Measurements from ENCODE around the gene PLPPR2.
A peak's percentile ranks its signal among the peaks of the same experiment; 100 is the strongest.
"Not testable (repeated sequence)": the region's sequence is repeated elsewhere in the genome, so short reads cannot be mapped to it uniquely, and the experiment has no call there.

The PLPPR2 gene

DNA sequence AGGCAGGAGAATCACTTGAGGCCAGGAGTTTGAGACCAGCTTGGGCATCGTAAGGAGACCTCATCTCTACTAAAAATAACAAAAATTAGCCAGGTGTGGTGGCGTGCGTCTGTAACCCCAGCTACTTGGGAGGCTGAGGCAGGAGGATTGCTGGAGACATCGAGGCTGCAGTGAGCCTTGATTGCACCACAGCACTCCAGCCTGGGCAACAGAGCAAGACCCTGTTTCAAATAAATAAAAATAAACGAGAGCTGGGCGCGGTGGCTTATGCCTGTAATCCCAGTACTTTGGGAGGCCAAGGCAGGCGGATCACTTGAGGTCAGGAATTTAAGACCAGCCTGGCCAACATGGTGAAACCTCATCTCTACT is 15.1 kb upstream of the PLPPR2 start:
- not testable (repeated sequence) for DNase-seq (ENCODE audit: low spot score)

DNA sequence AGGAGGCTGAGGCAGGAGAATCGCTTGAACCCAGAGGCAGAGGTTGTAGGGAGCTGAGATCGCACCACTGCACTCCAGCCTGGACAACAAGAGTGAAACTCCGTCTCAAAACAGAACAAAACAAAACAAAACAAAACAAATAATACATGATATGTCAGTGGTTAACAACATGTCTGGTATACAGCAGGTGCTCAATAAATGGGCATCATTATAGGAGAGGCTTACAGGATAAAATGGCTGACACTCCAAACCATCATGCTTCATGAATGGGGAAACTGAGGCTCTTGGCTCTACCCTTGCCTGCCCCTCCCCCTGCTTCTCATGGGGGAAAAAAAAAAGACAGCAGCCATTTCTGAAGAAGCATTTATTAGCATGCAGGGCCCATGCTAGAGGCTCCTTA is 12.8 kb upstream of the PLPPR2 start:
- DNase-seq (ENCODE audit: low spot score) = no peak

DNA sequence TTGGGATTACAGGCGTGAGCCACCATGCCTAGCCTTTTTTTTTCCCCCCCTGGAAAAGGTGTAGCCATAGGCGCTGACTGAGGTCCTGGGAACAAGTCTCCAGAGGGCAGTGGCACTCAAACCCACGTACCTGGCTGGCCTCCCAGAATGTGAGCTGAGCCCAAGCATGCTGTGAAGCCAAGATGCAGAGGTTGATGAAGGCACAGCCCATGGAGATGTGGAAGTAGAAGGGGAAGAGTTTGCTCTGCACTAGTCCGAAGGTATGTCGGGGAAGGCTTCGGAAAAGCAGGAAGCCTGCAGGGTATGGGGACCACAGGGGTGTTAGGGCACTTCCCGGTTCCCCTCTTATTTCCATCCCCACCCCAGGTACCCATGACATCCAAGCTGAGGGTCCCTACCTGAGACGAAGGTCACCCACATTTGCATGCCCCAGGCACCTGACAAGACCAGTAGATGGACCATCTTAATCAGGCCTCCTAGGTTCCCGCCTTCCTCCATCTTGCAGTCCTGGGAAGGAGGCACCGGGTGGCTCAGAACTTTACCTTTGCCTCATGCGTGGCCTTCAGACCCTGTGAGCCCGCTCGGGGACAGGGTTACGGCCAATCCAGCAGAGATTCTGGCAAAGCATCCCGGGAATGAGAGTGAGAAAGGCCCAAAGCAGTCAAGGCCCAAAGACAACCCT is 10.0 kb upstream of the PLPPR2 start:
- DNase-seq (ENCODE audit: low spot score) = no peak

DNA sequence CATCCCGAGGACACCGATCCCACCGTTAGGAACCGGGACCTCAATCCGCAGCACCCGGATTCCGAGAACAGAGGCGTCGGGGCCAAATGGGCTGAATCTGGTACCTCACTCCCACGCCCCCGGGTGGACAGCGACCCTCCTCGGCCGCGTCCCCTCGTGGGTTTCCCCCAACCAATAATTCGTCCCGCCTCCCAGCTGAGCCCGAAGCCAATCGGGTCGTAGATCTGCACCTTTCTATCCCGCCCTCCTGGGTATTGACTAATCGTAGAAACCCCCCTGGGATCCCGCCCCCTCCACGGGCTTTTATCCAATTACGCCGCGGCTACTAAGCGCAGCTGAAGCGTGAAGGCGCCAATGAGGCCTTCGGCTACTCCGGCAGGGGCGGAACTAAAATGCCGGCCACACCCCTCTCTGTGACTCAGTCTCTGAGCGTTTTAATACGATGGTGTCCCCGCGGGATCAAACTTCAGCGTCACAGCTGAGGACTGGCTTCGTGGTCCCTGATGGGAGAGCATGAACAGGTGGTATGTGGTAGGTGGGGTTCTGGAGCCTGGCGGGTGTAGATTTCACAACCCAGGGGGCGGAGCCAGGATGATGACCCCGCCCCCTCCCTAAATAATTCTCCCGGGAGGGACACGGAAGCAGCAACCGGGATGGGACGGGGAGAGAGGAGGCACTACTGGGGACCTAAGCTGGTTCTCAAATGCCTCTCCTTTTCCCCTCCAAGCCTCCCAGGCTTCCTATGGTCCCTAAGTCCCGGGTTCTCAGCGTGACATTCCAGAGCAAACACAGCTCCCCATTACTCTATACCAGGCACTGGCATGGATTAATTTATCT is 8.9 kb upstream of the PLPPR2 start, which contains the start of the genes CCDC159 and TMEM205:
TSS of gene CCDC159 (plus strand) at position 416 of the 837 bp plus-strand sequence. CDS start at position 504, 88 bp downstream.
TSS of gene TMEM205 (minus strand) at position 165 of the 837 bp plus-strand sequence. CDS start 649 bp downstream, outside the sequence.
- DNase-seq (ENCODE audit: low spot score) = peak; percentile 99

DNA sequence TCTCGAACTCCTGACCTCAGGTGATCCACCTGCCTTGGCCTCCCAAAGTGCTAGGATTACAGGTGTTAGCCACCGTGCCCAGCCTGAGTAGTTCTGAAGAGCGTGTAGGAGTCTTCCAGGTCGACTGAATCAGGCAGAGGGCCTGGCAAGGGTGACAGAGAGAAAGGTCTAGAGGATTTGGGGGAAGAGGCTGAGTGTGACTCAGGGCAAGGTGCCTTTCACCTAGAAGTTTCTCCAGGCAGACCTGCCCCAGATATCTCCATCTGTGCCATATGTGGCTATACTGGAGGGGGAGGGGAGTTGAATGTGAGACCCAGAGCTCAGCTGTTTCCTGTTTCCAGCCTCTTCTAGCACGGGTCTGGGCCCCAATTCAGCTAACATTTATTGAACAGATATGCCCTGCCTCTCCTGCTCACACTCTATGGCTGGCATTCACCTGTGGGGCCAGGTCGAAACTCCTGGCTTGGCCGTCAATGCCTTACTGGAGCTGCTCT is 7.6 kb upstream of the PLPPR2 start:
- DNase-seq (ENCODE audit: low spot score) = no peak

DNA sequence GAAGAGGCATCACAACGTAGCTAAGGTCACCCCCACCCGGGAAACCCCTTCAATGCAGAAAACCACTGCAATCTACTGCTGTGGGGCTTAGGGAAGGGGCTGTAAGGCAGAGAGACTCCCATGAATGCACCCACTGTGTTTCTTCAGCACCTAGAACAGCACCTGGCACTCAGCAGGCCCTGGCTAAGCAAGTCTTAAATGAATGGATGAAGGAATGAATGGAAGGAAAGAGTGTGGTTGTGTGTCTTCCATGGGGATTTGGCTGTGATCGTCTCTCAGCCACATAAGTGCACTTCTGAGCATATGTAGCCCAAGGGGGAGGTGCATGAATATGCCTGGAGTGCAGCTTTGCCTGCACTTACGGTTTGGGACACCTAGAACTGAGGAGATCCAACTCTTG is 6.1 kb upstream of the PLPPR2 start:
- DNase-seq (ENCODE audit: low spot score) = no peak

DNA sequence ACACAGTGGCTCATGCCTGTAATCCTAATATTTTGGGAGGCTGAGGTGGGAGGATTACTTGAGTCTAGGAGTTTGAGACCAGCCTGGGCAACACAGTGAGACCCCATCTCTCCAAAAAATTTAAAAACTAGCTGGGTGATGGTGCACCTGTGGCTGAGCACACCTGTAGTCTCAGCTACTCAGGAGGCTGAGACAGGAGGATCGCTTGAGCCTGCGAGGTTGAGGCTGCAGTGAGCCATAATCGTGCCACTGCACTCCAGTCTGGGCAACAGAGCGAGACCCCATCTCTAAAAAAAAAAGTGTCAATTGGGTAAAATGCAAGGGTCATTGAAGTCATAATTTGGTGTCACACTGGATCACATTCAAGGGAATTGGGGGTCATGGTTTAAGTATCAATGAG is 1.1 kb upstream of the PLPPR2 start:
- DNase-seq (ENCODE audit: low spot score) = not testable (repeated sequence)

DNA sequence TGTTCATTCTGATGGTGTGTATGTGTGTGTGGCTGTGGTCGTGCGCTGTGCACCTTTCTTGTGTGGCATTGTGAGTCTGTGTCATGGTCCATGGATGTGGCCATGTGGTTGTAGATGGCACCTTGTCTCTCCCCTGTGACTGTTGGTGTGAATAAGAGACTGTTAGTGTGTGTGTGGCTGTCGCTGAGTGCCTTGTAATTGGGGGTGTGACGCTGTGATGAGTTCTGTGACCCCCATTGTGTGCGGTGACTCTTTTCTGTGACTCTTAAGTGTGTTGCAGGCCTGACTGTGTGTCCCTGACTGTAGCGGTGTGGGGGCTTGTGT is 804 bp downstream of the PLPPR2 start:
- no peak for DNase-seq (ENCODE audit: low spot score)

DNA sequence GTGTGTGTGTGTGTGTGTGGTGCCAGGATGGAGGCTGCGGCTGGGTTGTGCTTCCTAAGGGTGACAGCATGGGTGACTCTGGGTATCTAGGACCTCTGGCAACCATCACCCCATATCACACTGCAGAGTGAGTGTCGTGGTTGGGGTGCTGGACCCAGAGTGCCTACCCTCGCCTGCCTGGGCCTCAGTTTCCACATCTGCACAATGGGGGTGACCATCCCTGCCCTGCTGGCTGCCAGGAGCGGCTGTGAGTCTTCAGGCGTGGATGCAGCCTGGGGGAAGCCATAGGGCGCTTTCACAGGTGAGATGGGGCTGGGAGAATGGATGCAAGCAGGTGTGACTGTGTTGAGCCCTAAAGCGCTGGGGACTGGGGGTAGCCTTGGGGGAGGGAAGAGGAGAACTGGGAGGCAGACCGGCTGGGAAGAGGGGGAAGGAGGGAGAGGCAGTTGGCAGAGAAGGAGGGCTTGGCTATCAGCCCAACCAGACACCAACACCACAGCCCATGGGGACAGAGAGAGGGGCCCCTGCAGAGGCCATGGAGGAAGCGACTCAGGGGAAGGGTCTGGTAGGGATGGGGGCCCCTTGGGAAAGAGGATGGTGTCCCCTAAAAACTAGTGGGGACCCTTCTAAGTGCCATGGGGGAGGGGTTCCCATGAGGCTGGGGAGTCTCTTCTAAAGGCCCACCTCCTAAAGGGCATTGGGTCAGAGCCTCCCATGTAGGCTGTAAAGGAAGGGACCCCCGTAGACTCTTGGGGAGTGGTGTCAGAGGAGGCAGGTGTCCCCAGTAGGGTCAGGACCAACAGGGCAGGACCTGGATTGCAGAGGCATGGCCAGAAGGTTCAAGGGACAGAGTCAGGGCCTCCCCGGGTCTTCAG is 1.7 kb downstream of the PLPPR2 start:
- DNase-seq (ENCODE audit: low spot score) = no peak

DNA sequence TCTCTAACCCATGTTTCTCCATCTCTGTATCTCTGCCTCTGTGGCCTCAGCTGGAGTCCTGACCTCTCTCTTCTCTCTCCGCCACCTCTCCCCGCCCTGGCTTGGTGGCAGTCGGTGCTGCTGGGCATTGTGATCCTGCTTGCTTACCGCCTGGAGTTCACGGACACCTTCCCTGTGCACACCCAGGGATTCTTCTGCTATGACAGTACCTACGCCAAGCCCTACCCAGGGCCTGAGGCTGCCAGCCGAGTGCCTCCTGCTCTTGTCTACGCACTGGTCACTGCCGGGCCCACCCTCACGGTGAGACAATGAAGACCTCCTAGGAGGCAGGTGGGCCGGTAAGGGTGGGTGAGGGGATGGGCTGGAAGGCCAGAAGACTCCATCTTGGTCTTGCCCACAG is 4.2 kb downstream of the PLPPR2 start:
- no peak for DNase-seq (ENCODE audit: low spot score)

DNA sequence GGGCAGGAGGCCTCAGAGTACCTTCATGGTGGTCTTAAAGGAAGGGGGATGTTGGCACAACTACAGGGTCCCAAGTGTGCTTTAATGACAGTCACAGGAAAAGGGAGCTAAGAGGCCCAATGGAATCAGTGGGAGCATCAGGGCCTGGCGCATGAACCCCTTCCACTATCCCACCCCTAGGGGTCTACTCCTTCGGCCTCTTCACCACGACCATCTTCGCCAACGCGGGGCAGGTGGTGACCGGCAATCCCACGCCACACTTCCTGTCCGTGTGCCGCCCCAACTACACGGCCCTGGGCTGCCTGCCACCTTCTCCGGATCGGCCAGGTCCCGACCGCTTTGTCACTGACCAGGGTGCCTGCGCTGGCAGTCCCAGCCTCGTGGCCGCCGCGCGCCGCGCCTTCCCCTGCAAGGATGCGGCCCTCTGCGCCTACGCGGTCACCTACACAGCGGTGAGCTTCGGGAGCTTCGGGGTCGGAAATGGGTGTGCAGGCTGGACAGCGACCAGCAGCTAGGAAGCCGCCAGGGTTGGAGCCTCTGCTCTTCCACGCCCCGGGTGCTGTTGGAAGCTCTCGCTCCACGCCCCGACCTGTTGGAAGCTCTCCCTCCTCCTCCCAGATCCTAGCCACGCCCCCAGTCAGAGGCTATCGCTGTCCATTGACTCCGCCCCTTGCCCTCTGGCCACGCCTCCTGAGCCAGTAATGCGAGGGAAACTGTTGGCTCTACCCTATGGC is 6.0 kb downstream of the PLPPR2 start:
- DNase-seq (ENCODE audit: low spot score) = no peak

DNA sequence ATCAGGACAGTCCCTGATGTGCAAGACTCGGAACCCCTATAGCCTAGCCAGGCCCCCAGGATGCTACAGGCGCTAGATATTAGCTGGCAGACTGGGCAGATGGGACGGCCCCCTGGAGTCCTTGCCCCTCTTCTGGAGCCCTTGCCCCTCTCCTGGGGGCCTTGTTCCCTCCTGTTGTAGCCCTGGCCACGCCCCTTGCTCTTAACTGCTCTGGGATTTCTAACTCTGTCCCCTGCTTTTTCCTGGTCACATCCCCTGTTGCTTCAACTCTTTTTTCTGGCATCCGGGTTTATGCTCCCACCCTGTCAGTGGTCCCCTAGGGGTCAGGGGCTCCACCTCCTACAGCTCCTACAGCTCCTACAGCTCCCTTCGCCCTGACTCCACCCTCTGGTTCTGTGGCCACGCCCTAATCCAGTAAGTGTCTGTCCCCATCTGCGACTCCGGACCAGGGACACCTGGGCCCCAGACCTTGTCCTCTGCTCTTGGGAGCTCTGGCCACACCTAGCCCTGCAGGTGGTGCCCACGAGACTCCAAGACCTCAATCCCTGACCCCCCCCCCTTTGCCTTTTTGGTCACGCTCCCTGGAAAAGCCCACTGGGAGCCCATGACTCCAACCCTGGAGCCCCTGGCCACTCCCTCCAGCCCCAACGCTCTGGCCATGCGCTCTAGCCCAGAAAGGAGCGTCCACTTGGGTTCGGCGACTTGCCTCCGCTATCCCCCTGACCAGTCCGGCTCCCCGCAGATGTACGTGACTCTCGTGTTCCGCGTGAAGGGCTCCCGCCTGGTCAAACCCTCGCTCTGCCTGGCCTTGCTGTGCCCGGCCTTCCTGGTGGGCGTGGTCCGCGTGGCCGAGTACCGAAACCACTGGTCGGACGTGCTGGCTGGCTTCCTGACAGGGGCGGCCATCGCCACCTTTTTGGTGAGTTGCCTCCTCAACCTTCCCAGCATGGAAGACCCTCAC is 6.8 kb downstream of the PLPPR2 start:
- no peak for DNase-seq (ENCODE audit: low spot score)

DNA sequence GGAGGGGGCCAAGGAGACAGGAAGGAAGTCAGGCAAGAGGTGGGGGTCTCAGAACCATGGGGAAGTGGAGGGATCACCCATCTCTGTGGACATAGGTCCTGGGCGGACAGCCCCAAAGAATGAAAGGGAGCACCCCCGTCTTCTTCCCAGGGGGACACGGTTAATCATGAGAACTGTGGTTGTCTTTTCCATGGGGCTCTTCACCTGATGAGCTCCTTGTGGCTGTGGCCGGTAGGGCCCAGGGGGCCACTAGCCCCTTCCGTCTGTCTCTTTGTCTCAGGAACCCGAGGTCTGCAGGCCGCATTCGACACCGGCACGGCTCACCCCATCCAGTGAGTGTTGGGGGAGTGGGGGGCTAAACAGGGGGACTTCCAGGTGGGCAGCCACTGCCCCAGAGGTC is 8.6 kb downstream of the PLPPR2 start:
- DNase-seq (ENCODE audit: low spot score) = no peak

DNA sequence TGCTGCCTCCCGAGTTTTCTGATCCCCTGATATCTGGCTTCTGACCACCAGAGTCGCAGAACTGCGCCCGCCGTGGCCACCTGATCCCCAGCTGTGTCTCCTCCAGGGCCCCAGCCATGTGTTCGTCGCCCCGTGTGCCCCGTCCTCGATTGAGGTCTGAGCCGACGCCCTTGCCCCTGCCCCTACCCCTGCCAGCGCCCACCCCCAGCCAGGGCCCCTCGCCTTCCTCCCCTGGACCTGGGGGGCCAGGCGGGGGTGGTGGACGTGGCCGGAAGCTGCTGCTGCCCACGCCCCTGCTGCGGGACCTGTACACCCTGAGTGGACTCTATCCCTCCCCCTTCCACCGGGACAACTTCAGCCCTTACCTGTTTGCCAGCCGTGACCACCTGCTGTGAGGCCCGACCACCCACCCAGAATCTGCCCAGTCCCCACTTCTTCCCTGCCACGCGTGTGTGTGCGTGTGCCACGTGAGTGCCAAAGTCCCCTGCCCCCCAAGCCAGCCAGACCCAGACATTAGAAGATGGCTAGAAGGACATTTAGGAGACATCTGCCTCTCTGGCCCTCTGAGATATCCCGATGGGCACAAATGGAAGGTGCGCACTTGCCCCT is 9.2 kb downstream of the PLPPR2 start:
- DNase-seq (ENCODE audit: low spot score) = no peak

DNA sequence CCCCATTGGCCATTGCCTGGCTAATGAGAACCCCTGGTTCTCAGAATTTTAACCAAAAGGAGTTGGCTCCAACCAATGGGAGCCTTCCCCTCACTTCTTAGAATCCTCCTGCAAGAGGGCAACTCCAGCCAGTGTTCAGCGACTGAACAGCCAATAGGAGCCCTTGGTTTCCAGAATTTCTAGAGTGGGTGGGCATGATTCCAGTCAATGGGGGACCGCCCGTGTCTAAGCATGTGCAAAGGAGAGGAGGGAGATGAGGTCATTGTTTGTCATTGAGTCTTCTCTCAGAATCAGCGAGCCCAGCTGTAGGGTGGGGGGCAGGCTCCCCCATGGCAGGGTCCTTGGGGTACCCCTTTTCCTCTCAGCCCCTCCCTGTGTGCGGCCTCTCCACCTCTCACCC is 9.7 kb downstream of the PLPPR2 start:
- no peak for DNase-seq (ENCODE audit: low spot score)

DNA sequence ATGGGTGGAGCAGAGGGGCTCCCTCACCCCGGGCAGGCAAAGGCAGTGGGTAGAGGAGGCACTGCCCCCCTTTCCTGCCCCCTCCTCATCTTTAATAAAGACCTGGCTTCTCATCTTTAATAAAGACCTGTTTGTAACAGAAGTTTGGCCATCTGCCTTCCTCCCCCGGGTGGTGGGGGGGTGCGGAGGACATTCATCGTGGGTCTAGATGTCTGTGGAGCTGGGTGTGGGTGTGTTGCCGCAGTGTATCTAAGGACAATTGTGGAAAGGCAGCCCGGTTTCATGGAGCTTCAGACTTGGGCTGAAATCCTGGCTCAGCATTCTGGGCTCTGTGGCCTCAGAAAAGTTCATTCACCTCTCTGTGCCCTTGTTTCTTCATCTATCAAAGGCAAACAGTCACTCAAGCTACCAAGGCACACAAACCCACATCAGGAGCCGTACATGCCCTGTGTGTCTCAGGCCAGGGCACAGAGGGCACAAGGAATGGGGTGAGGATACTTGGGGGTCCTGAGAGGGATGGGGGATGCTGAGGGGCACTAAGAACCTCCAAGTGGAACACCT is 10.4 kb downstream of the PLPPR2 start:
- DNase-seq (ENCODE audit: low spot score) = no peak

DNA sequence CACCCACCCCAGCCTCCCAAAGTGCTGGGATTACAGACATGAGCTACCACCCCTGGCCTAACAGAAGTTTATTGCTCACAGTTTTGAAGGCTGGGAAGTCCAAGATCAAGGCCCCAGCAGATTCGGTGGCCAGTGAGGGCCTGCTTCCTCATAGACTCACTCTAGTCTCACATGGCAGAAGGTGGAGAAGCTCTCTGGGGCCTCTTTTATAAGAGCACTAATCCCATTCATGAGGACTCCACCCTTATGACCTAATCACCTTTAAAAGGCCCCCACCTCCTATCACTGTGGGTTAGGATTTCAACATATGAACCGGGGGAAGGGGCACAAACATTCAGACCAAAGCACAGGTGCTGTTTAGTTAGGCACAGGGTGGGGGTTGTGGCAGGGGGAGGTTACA is 12.3 kb downstream of the PLPPR2 start:
- DNase-seq (ENCODE audit: low spot score) = no peak

DNA sequence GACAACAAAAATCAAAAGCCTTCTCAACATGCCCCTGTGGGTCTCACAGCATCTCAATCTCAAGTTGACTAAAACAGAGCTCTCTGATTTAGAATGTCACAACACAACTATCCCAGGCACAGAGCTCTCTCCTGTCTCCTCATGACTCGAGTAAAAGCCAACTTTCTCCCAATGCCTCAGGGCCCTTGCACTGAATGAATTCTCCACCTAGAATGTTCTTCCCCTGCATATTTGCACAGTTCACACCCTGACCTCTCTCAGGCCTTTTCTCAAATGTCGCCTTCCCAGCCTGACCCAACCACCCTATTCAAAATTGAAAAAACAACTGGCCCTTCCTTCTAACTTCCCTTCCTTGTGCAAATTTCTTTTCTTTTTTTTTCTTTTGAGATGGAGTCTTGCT is 15.5 kb downstream of the PLPPR2 start:
- DNase-seq (ENCODE audit: low spot score) = no peak

DNA sequence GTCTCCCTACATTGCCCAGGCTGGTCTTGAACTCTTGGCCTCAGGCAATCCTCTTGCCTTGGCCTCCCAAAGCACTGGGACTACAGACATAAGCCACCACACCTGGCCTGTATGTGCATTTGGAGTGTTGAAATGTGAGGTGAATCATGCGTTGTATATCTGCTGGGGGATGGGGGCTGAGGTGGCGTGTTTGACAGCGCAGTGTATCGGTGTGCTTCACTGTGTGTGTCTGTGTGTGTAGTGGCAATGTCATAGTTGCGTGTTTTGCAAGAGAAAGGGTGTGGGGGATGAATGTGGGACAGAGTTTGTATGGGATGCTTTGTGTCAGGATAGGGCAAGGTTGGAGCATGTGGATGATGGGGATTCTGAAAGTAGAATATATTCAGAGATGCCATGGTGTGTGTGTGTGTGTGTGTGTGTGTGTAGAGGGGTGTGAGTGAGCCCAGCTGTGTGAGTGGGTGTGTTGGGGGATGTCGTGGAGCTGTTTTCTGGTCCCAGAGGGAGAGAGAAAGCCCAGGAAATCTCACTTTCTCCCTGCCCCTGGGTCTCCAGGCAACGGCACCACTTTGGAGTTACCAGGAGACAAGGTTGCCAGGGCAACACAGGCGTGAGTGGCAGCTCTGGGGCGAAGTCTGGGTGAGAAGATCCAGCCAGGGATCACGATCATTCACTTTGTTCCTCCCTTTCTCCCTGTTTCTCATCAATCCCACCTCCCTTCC is 18.1 kb downstream of the PLPPR2 start:
- no peak for DNase-seq (ENCODE audit: low spot score)

Measured in RKO (cell line).